ENCODE data around the gene RILP. TPM values are rescaled to one million over a fixed set of nuclear protein-coding genes. Genes with fewer than 3 reads are reported as not detected.
A peak's percentile ranks its signal among the peaks of the same experiment; 100 is the strongest.

RILP gene
- total and polyA plus RNA-seq, 2 donors (not counting 1 experiment from before 2014, with no cell fraction given): 7.4 to 12.4 TPM

GRCh38 chr17:1643293-1643998 lies 6.2 kb downstream of the RILP start:
- no peaks in the 10 kb centered on the region for H3K36me3 ChIP-seq (ENCODE audit: control insufficient read depth, insufficient read depth, low read length)
- no peaks in the 10 kb centered on the region for H4K20me1 ChIP-seq (ENCODE audit: control insufficient read depth, extremely low read depth, insufficient read depth, low read length)
- H2AFZ ChIP-seq (ENCODE audit: low read length): peak overlapping the region; percentile 23
- no peaks in the 10 kb centered on the region for H3K27me3 ChIP-seq (ENCODE audit: control insufficient read depth, insufficient read depth, low read length)
- H3K79me2 ChIP-seq (ENCODE audit: control insufficient read depth, insufficient read depth, low read length): no peaks in the 10 kb centered on the region
- H3K27ac ChIP-seq (ENCODE audit: insufficient read depth, low read length): no peak overlapping the region
- no peak for DNase-seq (ENCODE audit: low read depth in 2 of 2)
- no peak for TF ChIP-seq EZH2 (IDR thresholded peaks at IDR 0.05; ENCODE audit: low read length, missing control alignments)
- TF ChIP-seq, protein P1, sequence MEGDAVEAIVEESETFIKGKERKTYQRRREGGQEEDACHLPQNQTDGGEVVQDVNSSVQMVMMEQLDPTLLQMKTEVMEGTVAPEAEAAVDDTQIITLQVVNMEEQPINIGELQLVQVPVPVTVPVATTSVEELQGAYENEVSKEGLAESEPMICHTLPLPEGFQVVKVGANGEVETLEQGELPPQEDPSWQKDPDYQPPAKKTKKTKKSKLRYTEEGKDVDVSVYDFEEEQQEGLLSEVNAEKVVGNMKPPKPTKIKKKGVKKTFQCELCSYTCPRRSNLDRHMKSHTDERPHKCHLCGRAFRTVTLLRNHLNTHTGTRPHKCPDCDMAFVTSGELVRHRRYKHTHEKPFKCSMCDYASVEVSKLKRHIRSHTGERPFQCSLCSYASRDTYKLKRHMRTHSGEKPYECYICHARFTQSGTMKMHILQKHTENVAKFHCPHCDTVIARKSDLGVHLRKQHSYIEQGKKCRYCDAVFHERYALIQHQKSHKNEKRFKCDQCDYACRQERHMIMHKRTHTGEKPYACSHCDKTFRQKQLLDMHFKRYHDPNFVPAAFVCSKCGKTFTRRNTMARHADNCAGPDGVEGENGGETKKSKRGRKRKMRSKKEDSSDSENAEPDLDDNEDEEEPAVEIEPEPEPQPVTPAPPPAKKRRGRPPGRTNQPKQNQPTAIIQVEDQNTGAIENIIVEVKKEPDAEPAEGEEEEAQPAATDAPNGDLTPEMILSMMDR (conservative IDR thresholded peaks at IDR 0.05 in 1 of 2, IDR thresholded peaks at IDR 0.05 in 1 of 2; ENCODE audit: low read depth in 1 of 2, low read length in 2 of 2): peak in 1 of 2 donors; percentile 8
- peak overlapping the region; percentile 68 for H3K4me2 ChIP-seq (ENCODE audit: extremely low read depth, insufficient read depth, low read length)
- peaks cover 19% of the 10 kb centered on the region for H3K4me1 ChIP-seq (ENCODE audit: control insufficient read depth, extremely low read depth, insufficient read depth, low read length)
- H3K9me3 ChIP-seq (ENCODE audit: control insufficient read depth, insufficient read depth, low read depth, low read length): no peaks in the 10 kb centered on the region
- peak overlapping the region; percentile 7 for H3K9ac ChIP-seq (ENCODE audit: insufficient read depth, low read length)
- peak overlapping the region in 2 of 4 experiments; percentile 38 to 42 for H3K4me3 ChIP-seq (replicated peaks in 1 of 4; ENCODE audit: control extremely low read depth in 1 of 4, insufficient read depth in 1 of 4, low read depth in 3 of 4, low read length in 4 of 4)

DNA sequence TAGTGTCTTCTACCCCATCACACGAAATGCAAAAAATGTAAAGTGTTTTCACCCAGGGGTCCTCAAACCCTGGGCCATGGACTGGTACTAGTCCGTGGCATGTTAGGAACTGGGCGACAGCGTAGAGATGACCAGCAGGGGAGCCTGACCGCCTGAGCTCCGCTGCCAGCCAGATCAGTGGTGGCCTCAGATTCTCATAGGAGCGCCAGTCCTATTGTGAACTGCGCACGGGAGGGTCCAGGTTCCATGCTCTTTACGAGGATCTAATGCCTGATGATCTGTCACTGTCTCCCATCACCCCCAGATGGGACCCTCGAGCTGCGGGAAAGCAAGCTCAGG lies 8.6 kb downstream of the RILP start:
- H3K27ac ChIP-seq (ENCODE audit: insufficient read depth, low read length): no peak overlapping the region
- peaks cover 11% of the 10 kb centered on the region for H3K4me1 ChIP-seq (ENCODE audit: control insufficient read depth, extremely low read depth, insufficient read depth, low read length)
- no peaks in the 10 kb centered on the region for H3K27me3 ChIP-seq (ENCODE audit: control insufficient read depth, insufficient read depth, low read length)
- no peaks in the 10 kb centered on the region for H3K9me3 ChIP-seq (ENCODE audit: control insufficient read depth, insufficient read depth, low read depth, low read length)
- no peaks in the 10 kb centered on the region for H3K36me3 ChIP-seq (ENCODE audit: control insufficient read depth, insufficient read depth, low read length)
- no peaks in the 10 kb centered on the region for H4K20me1 ChIP-seq (ENCODE audit: control insufficient read depth, extremely low read depth, insufficient read depth, low read length)
- no peak for DNase-seq (ENCODE audit: low read depth in 2 of 2)
- TF ChIP-seq, protein P1 (conservative IDR thresholded peaks at IDR 0.05 in 1 of 2, IDR thresholded peaks at IDR 0.05 in 1 of 2; ENCODE audit: low read depth in 1 of 2, low read length in 2 of 2): no peak
- no peak for TF ChIP-seq EZH2 (IDR thresholded peaks at IDR 0.05; ENCODE audit: low read length, missing control alignments)
- H2AFZ ChIP-seq (ENCODE audit: low read length): no peak overlapping the region
- no peaks in the 10 kb centered on the region for H3K79me2 ChIP-seq (ENCODE audit: control insufficient read depth, insufficient read depth, low read length)
- H3K4me3 ChIP-seq (replicated peaks in 1 of 4; ENCODE audit: control extremely low read depth in 1 of 4, insufficient read depth in 1 of 4, low read depth in 3 of 4, low read length in 4 of 4): no peak overlapping the region
- H3K4me2 ChIP-seq (ENCODE audit: extremely low read depth, insufficient read depth, low read length): no peak overlapping the region
- H3K9ac ChIP-seq (ENCODE audit: insufficient read depth, low read length): no peak overlapping the region

GRCh38 chr17:1640329-1641064 lies 9.2 kb downstream of the RILP start:
- Histone ChIP-seq H3K79me2 (ENCODE audit: control insufficient read depth, insufficient read depth, low read length) (no peaks in the 10 kb centered on the region), H2AFZ (ENCODE audit: low read length) (no peak overlapping the region), H3K27me3 (ENCODE audit: control insufficient read depth, insufficient read depth, low read length) (no peaks in the 10 kb centered on the region), H3K4me3 (replicated peaks in 1 of 4; ENCODE audit: control extremely low read depth in 1 of 4, insufficient read depth in 1 of 4, low read depth in 3 of 4, low read length in 4 of 4) (no peak overlapping the region), H4K20me1 (ENCODE audit: control insufficient read depth, extremely low read depth, insufficient read depth, low read length) (no peaks in the 10 kb centered on the region), H3K27ac (ENCODE audit: insufficient read depth, low read length) (no peak overlapping the region), H3K9ac (ENCODE audit: insufficient read depth, low read length) (no peak overlapping the region), H3K4me1 (ENCODE audit: control insufficient read depth, extremely low read depth, insufficient read depth, low read length) (peaks cover 11% of the 10 kb centered on the region), H3K36me3 (ENCODE audit: control insufficient read depth, insufficient read depth, low read length) (no peaks in the 10 kb centered on the region), H3K9me3 (ENCODE audit: control insufficient read depth, insufficient read depth, low read depth, low read length) (no peaks in the 10 kb centered on the region), H3K4me2 (ENCODE audit: extremely low read depth, insufficient read depth, low read length) (no peak overlapping the region)
- no peak for TF ChIP-seq EZH2 (IDR thresholded peaks at IDR 0.05; ENCODE audit: low read length, missing control alignments)
- TF ChIP-seq, protein P1 (conservative IDR thresholded peaks at IDR 0.05 in 1 of 2, IDR thresholded peaks at IDR 0.05 in 1 of 2; ENCODE audit: low read depth in 1 of 2, low read length in 2 of 2): no peak
- DNase-seq (ENCODE audit: low read depth in 2 of 2): no peak
